NB4 (cell line): ENCODE data around the gene DAZ1.
"Not testable (repeated sequence)": the region's sequence is repeated elsewhere in the genome, so short reads cannot be mapped to it uniquely, and the experiment has no call there.

Source experiments
- DNase-seq: peaks from one replicate; pipeline ENCODE4 v3.0.0; 2010; ENCODE audit warnings: low read depth
- H3K4me3 ChIP-seq: one replicate; pipeline ENCODE4 v1.5.1; 2011; ENCODE audit warnings: mild to moderate bottlenecking, low read depth, low read length, moderate library complexity

DAZ1 gene, protein sequence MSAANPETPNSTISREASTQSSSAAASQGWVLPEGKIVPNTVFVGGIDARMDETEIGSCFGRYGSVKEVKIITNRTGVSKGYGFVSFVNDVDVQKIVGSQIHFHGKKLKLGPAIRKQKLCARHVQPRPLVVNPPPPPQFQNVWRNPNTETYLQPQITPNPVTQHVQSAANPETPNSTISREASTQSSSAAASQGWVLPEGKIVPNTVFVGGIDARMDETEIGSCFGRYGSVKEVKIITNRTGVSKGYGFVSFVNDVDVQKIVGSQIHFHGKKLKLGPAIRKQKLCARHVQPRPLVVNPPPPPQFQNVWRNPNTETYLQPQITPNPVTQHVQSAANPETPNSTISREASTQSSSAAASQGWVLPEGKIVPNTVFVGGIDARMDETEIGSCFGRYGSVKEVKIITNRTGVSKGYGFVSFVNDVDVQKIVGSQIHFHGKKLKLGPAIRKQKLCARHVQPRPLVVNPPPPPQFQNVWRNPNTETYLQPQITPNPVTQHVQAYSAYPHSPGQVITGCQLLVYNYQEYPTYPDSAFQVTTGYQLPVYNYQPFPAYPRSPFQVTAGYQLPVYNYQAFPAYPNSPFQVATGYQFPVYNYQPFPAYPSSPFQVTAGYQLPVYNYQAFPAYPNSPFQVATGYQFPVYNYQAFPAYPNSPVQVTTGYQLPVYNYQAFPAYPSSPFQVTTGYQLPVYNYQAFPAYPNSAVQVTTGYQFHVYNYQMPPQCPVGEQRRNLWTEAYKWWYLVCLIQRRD

DNA sequence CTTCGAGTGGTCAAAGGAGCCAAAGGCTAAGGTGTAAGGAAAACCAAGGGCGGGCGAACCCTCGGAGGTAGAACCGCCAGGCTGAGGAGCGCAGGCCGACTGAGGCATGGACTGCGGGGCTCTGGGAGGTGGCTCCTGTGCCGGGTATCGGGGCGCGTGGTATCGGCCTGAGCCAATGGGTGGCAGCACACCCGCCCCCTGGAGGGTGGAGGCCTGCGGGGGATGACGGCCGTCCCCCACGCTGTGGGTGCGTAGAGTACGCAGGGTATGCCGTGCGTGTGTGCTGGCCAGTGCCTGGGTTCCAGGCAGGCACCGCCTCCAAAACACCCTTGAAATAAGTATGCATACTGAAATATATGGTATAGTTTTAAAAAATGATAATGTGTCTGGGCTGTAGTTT is at the start of gene DAZ1:
Gene DAZ1 (minus strand): TSS at position 101 of the 400 bp plus-strand sequence. CDS start 208 bp downstream, outside the sequence.
- not testable (repeated sequence) for H3K4me3 ChIP-seq, DNase-seq

DNA sequence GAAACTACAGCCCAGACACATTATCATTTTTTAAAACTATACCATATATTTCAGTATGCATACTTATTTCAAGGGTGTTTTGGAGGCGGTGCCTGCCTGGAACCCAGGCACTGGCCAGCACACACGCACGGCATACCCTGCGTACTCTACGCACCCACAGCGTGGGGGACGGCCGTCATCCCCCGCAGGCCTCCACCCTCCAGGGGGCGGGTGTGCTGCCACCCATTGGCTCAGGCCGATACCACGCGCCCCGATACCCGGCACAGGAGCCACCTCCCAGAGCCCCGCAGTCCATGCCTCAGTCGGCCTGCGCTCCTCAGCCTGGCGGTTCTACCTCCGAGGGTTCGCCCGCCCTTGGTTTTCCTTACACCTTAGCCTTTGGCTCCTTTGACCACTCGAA is 20.4 kb upstream of the DAZ1 start, which contains the start of gene DAZ2:
Gene DAZ2 (plus strand): TSS at position 301 of the 400 bp plus-strand sequence. CDS start 208 bp downstream, outside the sequence.
- DNase-seq, H3K4me3 ChIP-seq: not testable (repeated sequence)

DNA sequence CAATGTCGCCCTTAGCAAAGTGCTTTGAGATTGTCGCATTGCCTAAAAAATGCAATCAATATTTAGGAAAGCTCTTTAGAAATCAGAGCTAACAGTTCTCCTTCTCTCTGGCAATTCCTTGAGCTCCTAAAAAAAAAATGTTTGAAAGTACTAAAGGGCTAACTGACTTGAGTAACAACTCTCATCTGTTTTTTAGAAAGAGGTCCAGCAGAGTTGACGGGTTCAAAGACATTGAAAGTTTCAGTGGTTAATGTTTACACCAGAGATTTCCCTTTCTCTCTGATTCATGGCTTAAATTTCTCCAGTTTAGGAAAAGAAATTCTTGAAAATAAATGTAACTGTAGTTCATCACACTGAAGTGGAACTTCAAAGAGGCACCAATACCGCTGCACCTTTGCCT is 11.9 kb upstream of the DAZ1 start:
- DNase-seq: not testable (repeated sequence)

DNA sequence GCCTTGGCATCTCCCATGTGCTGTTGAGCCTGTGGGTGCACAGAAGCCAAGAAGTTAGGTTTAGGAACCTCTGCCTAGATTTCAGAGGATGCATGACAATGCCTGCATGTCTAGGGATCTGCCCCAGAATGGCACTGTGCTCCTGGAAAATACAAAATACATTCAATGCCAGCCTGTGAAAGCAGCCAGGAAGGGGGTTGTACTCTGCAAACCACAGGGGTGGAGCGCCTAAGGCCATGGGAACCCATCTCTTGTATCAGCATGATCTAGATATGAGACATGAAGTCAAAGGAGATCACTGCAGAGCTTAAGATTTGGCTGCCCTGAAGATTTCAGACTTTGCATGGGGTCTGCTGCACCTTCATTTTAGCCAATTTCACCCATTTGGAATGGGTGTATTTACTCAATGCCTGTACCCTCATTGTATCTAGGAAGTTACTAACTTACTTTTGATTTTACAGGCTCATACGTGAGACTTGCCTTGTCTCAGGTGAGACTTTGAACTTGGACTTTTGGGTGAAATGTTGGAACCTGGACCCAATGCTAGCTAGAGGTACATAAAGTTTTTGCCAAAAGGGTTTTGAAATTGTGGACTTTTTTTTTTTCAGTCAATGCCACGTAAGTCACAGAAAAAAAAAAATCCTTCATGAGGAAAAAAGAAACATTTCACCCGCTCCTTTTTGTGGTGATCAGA is 11.1 kb upstream of the DAZ1 start:
- not testable (repeated sequence) for DNase-seq

More for the DNA sequence above, 11.9 kb upstream of the DAZ1 start:
- H3K4me3 ChIP-seq: not testable (repeated sequence)

DNA sequence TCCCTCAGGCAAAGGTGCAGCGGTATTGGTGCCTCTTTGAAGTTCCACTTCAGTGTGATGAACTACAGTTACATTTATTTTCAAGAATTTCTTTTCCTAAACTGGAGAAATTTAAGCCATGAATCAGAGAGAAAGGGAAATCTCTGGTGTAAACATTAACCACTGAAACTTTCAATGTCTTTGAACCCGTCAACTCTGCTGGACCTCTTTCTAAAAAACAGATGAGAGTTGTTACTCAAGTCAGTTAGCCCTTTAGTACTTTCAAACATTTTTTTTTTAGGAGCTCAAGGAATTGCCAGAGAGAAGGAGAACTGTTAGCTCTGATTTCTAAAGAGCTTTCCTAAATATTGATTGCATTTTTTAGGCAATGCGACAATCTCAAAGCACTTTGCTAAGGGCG is 8.6 kb upstream of the DAZ1 start:
- DNase-seq: not testable (repeated sequence)

More for the DNA sequence above, 11.1 kb upstream of the DAZ1 start:
- H3K4me3 ChIP-seq: not testable (repeated sequence)

More for the DNA sequence above, 8.6 kb upstream of the DAZ1 start:
- not testable (repeated sequence) for H3K4me3 ChIP-seq
